ENCODE measurements around the gene THSD7B. TPM values are rescaled to one million over a fixed set of nuclear protein-coding genes. Genes with fewer than 3 reads are reported as not detected.
"Not testable (repeated sequence)": the region's sequence is repeated elsewhere in the genome, so short reads cannot be mapped to it uniquely, and the experiment has no call there.

Gene THSD7B
- total RNA-seq: not detected in 2 replicates

GRCh38 chr2:136765256-136766072 lies at the start of gene THSD7B:
THSD7B (plus strand) TSS chr2:136765545; CDS start chr2:136882179, 116,634 bp downstream.
- intact Hi-C loops (cut with micrococcal nuclease): no loop called here

GRCh38 chr2:136718273-136718672 lies 47.1 kb upstream of the THSD7B start:
- intact Hi-C loops (cut with micrococcal nuclease): no loop called here

GRCh38 chr2:136727973-136728699 lies 37.2 kb upstream of the THSD7B start:
- intact Hi-C loops (cut with micrococcal nuclease): no loop called here

- intact Hi-C loops (cut with micrococcal nuclease): loop anchor here (5.0 kb wide), 1 partner anchor 824 kb away; no protein-coding TSS in a partner anchor
These were observed 29.1 kb upstream of the THSD7B start for GRCh38 chr2:136736236-136736635.

GRCh38 chr2:136738044-136738443 lies 27.3 kb upstream of the THSD7B start:
- intact Hi-C loops (cut with micrococcal nuclease): loop anchor here (5.0 kb wide), 1 partner anchor 826 kb away; no protein-coding TSS in a partner anchor

- intact Hi-C loops (cut with micrococcal nuclease): no loop called here
These were observed 23.9 kb upstream of the THSD7B start for GRCh38 chr2:136741471-136741870.

GRCh38 chr2:136750065-136750464 lies 15.3 kb upstream of the THSD7B start:
- intact Hi-C loops (cut with micrococcal nuclease): no loop called here

- intact Hi-C loops (cut with micrococcal nuclease): no loop called here
These were observed 13.9 kb upstream of the THSD7B start for GRCh38 chr2:136751406-136751805.

- intact Hi-C loops (cut with micrococcal nuclease): not testable (repeated sequence)
These were observed 6.8 kb upstream of the THSD7B start for GRCh38 chr2:136758504-136758903.

GRCh38 chr2:136764452-136765255 lies 691 bp upstream of the THSD7B start:
- intact Hi-C loops (cut with micrococcal nuclease): no loop called here

GRCh38 chr2:136766073-136766404 lies 694 bp downstream of the THSD7B start:
- intact Hi-C loops (cut with micrococcal nuclease): no loop called here

- intact Hi-C loops (cut with micrococcal nuclease): no loop called here
These were observed 1.7 kb downstream of the THSD7B start for GRCh38 chr2:136767030-136767429.

- intact Hi-C loops (cut with micrococcal nuclease): no loop called here
These were observed 4.5 kb downstream of the THSD7B start for GRCh38 chr2:136769871-136770270.

- intact Hi-C loops (cut with micrococcal nuclease): no loop called here
These were observed 5.0 kb downstream of the THSD7B start for GRCh38 chr2:136770384-136770783.

GRCh38 chr2:136777391-136777790 lies 12.0 kb downstream of the THSD7B start:
- intact Hi-C loops (cut with micrococcal nuclease): no loop called here

GRCh38 chr2:136783856-136784255 lies 18.5 kb downstream of the THSD7B start:
- intact Hi-C loops (cut with micrococcal nuclease): no loop called here

- intact Hi-C loops (cut with micrococcal nuclease): no loop called here
These were observed 19.9 kb downstream of the THSD7B start for GRCh38 chr2:136785215-136785614.

- intact Hi-C loops (cut with micrococcal nuclease): no loop called here
These were observed 22.6 kb downstream of the THSD7B start for GRCh38 chr2:136787970-136788369.

GRCh38 chr2:136796339-136796738 lies 31.0 kb downstream of the THSD7B start:
- intact Hi-C loops (cut with micrococcal nuclease): no loop called here

- intact Hi-C loops (cut with micrococcal nuclease): no loop called here
These were observed 33.4 kb downstream of the THSD7B start for GRCh38 chr2:136798766-136799165.

GRCh38 chr2:136801661-136802060 lies 36.3 kb downstream of the THSD7B start:
- intact Hi-C loops (cut with micrococcal nuclease): no loop called here

GRCh38 chr2:136809998-136810397 lies 44.7 kb downstream of the THSD7B start:
- intact Hi-C loops (cut with micrococcal nuclease): no loop called here
